WI38 (cell line): ENCODE results near the gene FOXN1.

ENCODE experiments used
- H3K4me3 ChIP-seq: 2 replicates; pipeline ENCODE4 v1.5.1; 2011; ENCODE audit warnings: low read depth, mild to moderate bottlenecking, control low read depth, low read length
- TF ChIP-seq, protein P1 (sequence below): IDR thresholded peaks from 2 replicates; pipeline ENCODE4 v1.5.1; 2012; ENCODE audit warnings: low read depth, mild to moderate bottlenecking, control low read depth, low read length

Gene FOXN1

DNA sequence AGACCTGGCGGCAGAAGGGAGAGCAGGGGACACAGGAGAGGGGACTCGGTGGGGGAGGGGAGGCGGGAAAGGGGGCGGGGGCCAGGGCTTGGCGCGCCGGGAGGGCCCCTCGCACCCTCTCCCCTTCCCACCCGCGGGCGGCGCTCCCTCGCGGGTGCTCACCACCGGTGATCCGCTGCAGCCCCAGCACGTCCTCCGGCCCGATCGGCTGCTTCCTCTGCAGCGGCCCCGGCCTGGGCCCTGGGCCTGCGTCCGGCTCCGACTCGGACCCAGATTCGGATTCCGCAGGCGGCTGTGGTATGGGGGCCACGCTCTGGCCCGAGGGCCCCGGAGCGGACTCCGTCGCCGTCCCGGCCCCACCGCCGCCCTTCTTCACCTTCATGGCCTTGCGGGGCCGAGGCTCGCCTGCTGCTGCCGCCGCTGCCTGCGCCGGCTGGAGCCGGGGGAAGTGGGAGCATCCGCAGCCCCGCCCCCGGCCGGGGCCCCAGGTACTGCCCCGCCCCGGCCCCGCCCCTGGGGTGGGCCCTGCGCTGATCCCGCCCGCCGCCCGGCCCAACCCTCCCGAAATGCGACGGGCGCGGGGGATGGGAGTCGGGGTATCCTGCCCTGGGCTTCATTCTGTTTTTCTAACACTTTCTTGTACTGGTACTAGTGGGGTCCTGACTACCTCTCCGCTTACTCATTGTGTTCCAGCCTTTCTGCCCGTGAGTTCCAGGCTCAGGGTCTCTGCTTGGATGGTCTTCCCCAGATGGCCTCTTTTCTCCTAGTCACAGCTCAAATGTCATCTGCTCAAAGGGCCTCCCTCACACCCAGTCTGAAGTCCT lies 46.2 kb downstream of the FOXN1 start, which contains the start of gene UNC119:
UNC119 (minus strand) TSS at position 449 of the 824 bp plus-strand sequence; CDS start at position 382, 67 bp downstream.
- TF ChIP-seq, protein P1, sequence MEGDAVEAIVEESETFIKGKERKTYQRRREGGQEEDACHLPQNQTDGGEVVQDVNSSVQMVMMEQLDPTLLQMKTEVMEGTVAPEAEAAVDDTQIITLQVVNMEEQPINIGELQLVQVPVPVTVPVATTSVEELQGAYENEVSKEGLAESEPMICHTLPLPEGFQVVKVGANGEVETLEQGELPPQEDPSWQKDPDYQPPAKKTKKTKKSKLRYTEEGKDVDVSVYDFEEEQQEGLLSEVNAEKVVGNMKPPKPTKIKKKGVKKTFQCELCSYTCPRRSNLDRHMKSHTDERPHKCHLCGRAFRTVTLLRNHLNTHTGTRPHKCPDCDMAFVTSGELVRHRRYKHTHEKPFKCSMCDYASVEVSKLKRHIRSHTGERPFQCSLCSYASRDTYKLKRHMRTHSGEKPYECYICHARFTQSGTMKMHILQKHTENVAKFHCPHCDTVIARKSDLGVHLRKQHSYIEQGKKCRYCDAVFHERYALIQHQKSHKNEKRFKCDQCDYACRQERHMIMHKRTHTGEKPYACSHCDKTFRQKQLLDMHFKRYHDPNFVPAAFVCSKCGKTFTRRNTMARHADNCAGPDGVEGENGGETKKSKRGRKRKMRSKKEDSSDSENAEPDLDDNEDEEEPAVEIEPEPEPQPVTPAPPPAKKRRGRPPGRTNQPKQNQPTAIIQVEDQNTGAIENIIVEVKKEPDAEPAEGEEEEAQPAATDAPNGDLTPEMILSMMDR = no peak
- peak within 1 kb of the TSS; percentile 83 for H3K4me3 ChIP-seq

DNA sequence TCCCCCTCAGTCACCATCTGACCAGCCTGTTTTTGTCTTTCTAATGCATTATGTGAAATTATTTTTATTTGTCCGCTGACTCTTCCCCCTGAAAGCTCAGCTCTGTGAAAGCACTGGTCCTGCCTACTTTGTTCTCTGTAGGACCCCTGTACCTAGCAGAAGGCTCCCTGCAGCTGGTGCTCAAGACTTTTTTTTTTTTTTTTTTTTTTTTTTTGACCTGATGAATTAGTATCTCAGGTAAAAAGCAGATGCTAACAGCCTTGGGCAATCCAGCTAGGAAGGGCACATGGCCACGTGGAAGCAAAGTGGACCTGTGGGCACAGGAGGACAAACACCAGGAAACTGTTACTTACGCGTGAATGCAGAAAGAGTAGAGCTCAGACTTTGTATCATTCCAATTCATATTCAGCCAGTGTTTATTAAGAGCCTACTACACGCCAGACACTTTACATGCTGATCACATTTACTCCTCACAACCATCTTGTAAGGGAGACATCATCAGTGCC lies 46.9 kb downstream of the FOXN1 start:
- TF ChIP-seq, protein P1 = no peak
- peak overlapping the region; percentile 27 for H3K4me3 ChIP-seq

DNA sequence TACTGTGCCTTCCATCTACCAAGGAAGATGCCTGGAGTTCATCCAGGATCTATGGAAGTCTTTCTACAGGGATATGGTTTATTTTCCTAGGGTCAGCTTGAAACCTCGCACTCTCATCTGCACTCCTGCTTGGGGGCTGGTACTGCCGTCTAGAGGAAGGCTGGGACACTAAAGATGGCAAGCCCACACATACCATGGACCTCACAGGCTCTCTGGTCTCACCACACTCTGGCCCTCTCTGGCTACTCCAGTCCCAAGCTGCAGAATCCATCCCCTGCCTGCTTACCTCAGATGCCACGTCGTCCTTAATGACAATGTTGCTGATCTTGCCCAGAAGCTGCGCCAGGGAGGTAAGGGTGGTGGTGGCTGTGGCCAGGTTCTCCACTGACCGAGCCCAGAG lies 48.4 kb downstream of the FOXN1 start:
- TF ChIP-seq, protein P1 = no peak
- no peak overlapping the region for H3K4me3 ChIP-seq

DNA sequence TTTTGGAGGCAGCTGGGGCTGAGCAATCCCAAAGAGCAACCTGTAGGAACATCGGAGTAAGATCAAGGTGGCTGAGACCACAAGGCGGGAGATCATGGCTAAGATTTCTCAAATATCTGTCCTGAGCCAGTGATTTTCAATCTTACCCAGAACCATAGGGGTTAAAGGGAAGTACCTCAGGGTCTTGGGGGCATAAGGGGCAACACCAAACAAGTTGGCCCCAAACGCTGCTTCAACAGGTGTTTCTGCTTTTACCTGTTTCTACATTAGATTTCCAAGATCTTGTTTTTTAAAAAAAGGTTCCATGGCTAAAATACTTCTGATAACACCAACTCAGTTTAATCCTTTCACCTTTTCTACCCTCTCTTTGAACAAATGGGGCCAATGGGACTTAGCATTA lies 48.9 kb downstream of the FOXN1 start:
- TF ChIP-seq, protein P1 = no peak

DNA sequence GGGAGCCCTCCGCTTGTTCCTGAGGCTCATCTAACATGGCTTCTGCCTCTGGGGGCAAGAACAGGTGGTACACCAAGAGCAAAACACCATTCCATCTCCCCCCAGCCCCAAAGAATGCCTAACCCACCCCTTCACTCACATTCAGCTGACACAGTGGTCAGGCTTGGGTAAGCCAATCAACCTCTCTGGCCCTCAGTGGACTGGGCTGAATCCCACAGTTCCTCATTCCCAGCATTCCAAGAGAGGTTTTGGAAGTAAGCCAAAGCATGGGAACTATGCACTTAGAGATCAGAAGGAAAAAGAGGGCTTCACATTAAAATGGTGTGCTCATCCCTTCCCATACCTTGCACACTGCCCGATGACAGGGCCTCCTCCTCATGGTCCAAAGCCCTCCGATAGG lies 57.3 kb downstream of the FOXN1 start:
- TF ChIP-seq, protein P1 = no peak
- no peak overlapping the region for H3K4me3 ChIP-seq

More for the DNA sequence above, 48.9 kb downstream of the FOXN1 start:
- H3K4me3 ChIP-seq = no peak overlapping the region

DNA sequence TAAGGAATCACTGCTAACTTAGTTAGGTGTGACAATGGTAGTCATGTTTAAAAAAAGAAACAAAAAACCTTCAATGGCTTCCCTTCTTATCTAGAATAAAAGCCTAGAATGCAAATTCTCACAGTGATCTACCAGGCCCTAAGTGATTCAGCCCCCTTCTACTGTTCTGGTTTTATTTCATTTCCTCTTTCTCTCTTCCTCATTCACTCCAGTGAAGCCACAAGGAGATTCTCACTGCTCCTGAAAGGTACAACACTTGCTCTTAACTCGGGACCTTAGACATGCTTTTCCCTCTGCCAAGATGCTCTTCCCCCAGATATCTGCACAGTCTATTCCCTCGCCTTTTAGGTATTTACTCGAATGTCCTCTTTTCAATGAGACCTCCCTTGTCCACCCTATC lies 61.5 kb downstream of the FOXN1 start:
- H3K4me3 ChIP-seq = no peak overlapping the region
- TF ChIP-seq, protein P1 = no peak

DNA sequence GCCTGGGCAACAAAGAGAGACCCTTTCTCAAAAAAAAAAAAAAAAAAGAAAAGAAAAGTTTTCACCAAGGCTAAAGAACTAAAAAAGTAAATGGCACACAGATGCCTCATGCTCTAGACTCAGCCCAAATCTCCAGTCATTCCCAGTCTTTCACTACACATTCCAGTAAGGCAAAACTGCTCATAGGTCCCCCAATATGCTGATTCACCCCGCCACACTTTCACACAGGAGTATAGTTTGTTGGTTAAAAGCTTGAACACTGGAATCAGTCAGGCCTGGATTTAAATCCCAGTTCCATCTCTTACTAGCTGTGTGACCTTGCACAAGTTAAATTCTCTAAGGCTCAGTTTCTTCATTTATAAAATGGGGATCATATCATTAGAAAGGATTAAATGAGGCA lies 63.3 kb downstream of the FOXN1 start:
- H3K4me3 ChIP-seq = no peak overlapping the region
- TF ChIP-seq, protein P1 = no peak
